Muscle of leg (tissue), 11 donors: Measurements from ENCODE around the gene MYO7A. TPM values are rescaled to one million over a fixed set of nuclear protein-coding genes. Genes with fewer than 3 reads are reported as not detected.

Experiments
- DNase-seq: peaks from one replicate; pipeline ENCODE4 v3.0.0; 2013
- H3K27ac ChIP-seq: one replicate; pipeline ENCODE4 v1.5.1; 2013; ENCODE audit warnings: mild to moderate bottlenecking, low read length, control low read depth
- H3K27me3 ChIP-seq: one replicate; pipeline ENCODE4 v1.6.1; 2013; ENCODE audit warnings: low read length; ENCODE audit not compliant: control insufficient read depth, insufficient read depth
- H3K36me3 ChIP-seq: one replicate; pipeline ENCODE4 v1.6.1; 2013; ENCODE audit warnings: low read length; ENCODE audit not compliant: control insufficient read depth, insufficient read depth
- H3K4me1 ChIP-seq: one replicate; pipeline ENCODE4 v1.6.1; 2013; ENCODE audit warnings: low read length; ENCODE audit not compliant: control insufficient read depth, insufficient read depth
- H3K4me3 ChIP-seq: one replicate; pipeline ENCODE4 v1.5.1; 2013; ENCODE audit warnings: low read length, control low read depth
- H3K9me3 ChIP-seq: replicated peaks from 2 replicates; pipeline ENCODE4 v1.6.1; 2013; ENCODE audit warnings: low read depth, low read length; ENCODE audit not compliant: control insufficient read depth
- WGBS: methylation state at CpG from one replicate; pipeline ENCODE4 v1.1.5; 2013; ENCODE audit warnings: missing lambda C conversion rate; ENCODE audit not compliant: insufficient coverage; 5-methylcytosine and 5-hydroxymethylcytosine counted together
- polyA plus RNA-seq, 8 donors: library from polyadenylated mRNA; unstranded; fragments of 120-200 nt; gene quantifications; one replicate each; pipeline versions ENCODE4 v1.2.1 to v1.2.3, GENCODE V29; 2013; ENCODE audit warnings: inconsistent platforms in 1 of 8, low replicate concordance in 1 of 8; ENCODE audit not compliant: insufficient read length in 8 of 8, insufficient read depth in 1 of 8
- total RNA-seq: library from RNA; stranded (reverse); fragments of 120-200 nt; gene quantifications from one replicate; pipeline ENCODE4 v1.2.4, GENCODE V29; 2013

MYO7A gene
- total and polyA plus RNA-seq, 9 donors = 2.2 to 6.5 (median 3.8) TPM

DNA sequence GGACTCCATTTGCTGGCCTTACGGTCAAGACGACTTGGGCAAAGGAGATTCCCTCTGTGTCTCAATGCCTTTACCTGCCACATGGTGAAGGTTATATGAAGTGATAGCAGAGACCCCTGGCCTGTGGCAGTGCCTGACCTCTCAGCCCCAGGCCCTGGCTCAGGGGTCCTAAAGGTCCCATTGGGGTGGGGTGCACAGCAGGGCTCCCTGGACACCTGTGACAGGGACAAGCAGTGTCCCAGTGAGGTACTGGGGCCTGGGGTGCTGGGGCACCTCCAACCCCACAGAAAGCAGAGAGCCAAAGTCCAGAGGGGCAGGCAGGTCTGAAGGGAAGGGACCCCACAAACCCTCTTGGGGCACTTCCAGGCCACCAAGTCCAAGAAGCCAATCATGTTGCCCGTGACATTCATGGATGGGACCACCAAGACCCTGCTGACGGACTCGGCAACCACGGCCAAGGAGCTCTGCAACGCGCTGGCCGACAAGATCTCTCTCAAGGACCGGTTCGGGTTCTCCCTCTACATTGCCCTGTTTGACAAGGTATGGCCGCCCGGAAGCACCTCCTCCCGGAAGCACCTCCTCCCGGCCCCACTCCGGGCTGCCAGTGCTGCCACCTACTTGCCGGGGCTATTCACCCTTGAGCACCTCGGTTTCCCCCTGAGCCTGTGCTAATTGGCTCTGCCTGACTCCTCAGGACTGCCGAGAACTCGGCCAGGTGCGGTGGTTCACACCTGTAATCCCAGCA, 62.5 kb downstream of the MYO7A start:
- no peaks in the 10 kb centered on the region for H3K9me3 ChIP-seq
- H3K27me3 ChIP-seq = peaks cover 2% of the 10 kb centered on the region
- H3K4me1 ChIP-seq = peaks cover 20% of the 10 kb centered on the region
- no peak overlapping the region for H3K27ac ChIP-seq
- no peak overlapping the region for H3K4me3 ChIP-seq
- WGBS = 81% methylated on average over 17 of the region's 21 CpGs
- DNase-seq = no peak
- H3K36me3 ChIP-seq = no peaks in the 10 kb centered on the region

DNA sequence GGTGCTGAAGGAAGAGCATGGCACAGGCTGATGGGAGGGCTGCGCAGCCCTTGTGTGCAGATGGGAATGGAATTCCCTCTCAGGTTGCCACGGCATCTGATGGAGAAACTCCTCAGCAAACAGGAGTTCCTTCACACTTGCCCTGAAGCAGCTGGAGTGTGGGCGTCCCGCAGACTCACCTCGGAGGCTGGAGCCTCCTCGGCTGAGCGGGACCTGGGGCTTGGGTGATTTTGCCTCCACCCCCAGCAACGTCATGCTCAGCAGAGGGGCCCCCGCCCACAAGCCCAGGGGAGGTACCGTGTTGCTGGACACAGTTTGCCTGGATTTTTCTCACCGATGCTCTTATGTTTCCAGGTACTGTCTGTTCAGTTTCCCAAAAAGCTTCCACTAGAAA, 63.4 kb downstream of the MYO7A start:
- DNase-seq = no peak
- no peak overlapping the region for H3K27ac ChIP-seq
- WGBS = 54% methylated on average over 11 of the region's 11 CpGs

DNA sequence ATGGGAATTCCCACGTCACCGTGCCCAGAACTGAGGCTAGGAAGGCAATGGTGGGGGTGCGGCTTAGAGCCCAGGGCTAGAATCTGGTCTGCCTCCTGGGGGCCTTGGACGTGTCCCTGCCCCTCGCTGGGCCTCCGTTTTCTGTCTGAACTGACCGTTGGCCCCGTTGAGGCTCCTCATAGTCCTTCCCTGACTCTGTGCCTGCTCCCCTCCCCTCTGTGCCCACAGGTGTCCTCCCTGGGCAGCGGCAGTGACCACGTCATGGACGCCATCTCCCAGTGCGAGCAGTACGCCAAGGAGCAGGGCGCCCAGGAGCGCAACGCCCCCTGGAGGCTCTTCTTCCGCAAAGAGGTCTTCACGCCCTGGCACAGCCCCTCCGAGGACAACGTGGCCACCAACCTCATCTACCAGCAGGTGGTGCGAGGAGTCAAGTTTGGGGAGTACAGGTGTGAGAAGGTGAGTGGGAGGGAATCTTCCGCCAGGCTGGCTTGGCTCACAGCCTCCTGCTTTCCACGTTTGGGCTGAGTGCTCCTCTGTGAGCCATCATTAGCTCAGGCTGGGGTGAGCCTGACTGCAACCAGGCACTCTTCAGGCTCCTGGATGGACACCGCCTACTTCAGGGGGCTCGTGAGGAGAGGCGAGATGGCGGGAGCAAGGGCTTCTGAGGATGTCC, 63.9 kb downstream of the MYO7A start:
- no peaks in the 10 kb centered on the region for H3K36me3 ChIP-seq
- DNase-seq = no peak
- H3K27ac ChIP-seq = no peak overlapping the region
- 34% methylated on average over 22 of the region's 27 CpGs for WGBS
- peaks cover 26% of the 10 kb centered on the region for H3K4me1 ChIP-seq
- no peak overlapping the region for H3K4me3 ChIP-seq
- peaks cover 2% of the 10 kb centered on the region for H3K27me3 ChIP-seq
- no peaks in the 10 kb centered on the region for H3K9me3 ChIP-seq

More for the DNA sequence above, 63.4 kb downstream of the MYO7A start:
- Histone ChIP-seq H3K4me1 (peaks cover 26% of the 10 kb centered on the region), H3K9me3 (no peaks in the 10 kb centered on the region), H3K4me3 (no peak overlapping the region), H3K36me3 (no peaks in the 10 kb centered on the region), H3K27me3 (peaks cover 2% of the 10 kb centered on the region)

DNA sequence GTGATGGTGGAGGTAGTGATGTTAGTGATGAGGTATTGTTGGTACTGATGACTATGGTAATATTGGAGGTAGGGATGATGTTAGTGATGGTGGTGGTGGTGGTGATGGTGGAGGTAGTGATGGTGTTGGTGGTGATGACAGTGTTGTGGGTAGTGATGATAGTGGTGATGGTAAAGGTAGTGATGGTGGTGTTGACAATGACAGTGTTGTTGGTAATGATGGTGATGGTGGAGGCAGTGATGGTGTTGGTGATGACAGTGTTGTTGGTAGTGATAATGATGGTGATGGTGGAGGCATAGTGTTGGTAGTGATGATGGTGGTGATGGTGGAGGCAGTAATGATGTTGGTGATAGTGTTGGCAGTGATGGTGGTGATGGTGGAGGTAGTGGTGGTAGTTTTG, 65.1 kb downstream of the MYO7A start:
- no peak for DNase-seq
- Histone ChIP-seq H3K27ac (no peak overlapping the region), H3K27me3 (no peaks in the 10 kb centered on the region), H3K36me3 (no peaks in the 10 kb centered on the region), H3K9me3 (no peaks in the 10 kb centered on the region), H3K4me1 (peaks cover 26% of the 10 kb centered on the region), H3K4me3 (no peak overlapping the region)

DNA sequence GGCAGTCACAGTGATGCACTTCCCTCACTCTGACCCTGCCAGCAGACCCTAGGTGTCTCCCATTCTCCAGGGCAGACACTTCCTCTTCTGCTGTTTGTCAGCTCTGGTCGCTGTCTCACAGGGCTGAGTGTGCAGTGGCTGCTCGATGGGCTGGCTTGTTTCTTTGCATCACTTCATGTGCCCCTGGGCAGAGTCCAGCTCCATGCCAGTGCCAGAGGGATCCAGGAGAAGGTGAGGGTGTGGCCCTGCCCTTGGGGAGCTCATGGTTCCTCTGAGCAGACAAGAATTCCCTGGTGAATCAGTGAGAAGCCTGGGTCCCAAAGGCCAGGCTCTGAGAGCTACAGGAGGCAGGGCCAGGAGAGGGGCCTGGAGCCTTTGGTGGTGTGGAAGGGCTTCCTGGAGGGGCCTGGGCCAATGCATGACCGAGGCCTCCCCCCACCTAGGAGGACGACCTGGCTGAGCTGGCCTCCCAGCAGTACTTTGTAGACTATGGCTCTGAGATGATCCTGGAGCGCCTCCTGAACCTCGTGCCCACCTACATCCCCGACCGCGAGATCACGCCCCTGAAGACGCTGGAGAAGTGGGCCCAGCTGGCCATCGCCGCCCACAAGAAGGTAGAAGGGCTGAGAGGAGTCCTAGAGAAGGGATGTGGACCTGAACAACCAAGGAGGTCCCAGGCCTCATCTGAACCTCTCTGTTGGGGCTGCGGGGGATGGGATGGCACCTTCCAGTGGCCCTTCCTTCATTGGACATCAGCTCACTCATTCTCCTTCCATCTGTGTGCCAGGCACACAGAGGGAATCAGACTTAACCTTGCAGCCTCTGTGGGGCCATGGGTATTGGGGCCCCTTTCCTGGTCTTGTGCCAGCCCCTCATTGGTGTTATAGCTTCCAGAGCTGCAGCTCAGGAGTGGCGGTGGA, 66.1 kb downstream of the MYO7A start:
- 95% methylated on average over 12 of the region's 15 CpGs for WGBS
- H3K9me3 ChIP-seq = no peaks in the 10 kb centered on the region
- DNase-seq = no peak

DNA sequence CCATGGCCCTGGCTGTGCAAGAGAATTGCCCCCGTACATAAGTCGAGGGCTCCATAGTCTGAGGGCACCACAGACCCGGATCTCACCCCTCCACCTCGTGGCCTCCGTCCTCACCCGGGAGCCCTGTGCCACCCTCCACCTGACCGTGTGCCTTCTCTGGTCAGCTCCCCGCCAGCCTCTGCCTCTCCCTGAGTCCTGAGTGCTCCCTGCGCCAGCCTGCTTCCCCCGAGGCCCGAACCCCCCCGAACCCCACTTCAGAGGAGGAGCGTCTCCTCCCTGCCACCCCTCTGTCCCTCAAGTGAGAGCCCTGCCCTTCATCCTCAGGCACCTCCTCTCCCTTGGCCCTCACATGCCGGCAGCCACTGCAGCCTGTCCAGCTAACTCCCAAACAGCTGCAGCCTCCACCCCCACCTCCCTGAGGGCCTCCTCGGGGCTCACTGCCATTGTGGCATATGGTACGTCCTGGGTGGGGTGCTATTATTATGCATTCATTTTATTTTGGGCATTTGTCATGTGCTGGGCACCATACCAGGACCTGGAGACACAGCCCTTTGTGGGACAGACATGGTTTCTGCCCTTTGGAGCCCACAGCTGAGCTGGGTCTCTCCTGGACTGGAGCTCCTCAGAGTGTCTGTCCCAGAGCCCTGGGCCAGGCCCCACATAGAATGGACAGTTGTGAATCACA, 67.2 kb downstream of the MYO7A start:
- WGBS = 70% methylated on average over 14 of the region's 16 CpGs
- peak; percentile 63 for DNase-seq

More for the DNA sequence above, 66.1 kb downstream of the MYO7A start:
- H3K4me1 ChIP-seq = peaks cover 19% of the 10 kb centered on the region
- no peaks in the 10 kb centered on the region for H3K36me3 ChIP-seq
- H3K27me3 ChIP-seq = no peaks in the 10 kb centered on the region
- H3K4me3 ChIP-seq = no peak overlapping the region
- H3K27ac ChIP-seq = no peak overlapping the region

DNA sequence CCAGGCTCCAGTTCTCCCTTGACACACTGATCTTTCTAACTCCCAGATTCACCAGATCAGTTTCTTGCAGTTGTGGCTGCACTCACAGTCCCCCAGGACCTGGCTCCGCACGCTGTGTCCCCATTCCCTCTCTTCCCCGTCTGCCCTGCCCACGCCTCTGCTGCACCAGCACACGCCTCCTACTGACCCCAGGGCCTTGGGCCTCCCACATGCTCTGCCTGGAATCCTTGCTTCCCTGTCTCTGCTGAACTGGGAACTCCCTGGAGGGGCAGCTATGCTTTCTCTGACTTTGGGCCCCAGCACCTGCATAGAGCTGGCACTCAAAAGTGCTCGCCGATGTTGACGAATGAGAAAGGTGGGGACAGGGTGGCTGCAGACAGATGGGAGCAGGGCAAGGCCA, 68.9 kb downstream of the MYO7A start:
- peaks cover 14% of the 10 kb centered on the region for H3K4me1 ChIP-seq
- DNase-seq = no peak
- no peak overlapping the region for H3K27ac ChIP-seq
- H3K9me3 ChIP-seq = no peaks in the 10 kb centered on the region
- 71% methylated on average over 6 of the region's 8 CpGs for WGBS
- H3K36me3 ChIP-seq = no peaks in the 10 kb centered on the region
- H3K27me3 ChIP-seq = no peaks in the 10 kb centered on the region
- no peak overlapping the region for H3K4me3 ChIP-seq

More for the DNA sequence above, 67.2 kb downstream of the MYO7A start:
- Histone ChIP-seq H3K27ac (no peak overlapping the region), H3K4me3 (no peak overlapping the region), H3K36me3 (no peaks in the 10 kb centered on the region), H3K4me1 (peaks cover 14% of the 10 kb centered on the region), H3K27me3 (no peaks in the 10 kb centered on the region), H3K9me3 (no peaks in the 10 kb centered on the region)

DNA sequence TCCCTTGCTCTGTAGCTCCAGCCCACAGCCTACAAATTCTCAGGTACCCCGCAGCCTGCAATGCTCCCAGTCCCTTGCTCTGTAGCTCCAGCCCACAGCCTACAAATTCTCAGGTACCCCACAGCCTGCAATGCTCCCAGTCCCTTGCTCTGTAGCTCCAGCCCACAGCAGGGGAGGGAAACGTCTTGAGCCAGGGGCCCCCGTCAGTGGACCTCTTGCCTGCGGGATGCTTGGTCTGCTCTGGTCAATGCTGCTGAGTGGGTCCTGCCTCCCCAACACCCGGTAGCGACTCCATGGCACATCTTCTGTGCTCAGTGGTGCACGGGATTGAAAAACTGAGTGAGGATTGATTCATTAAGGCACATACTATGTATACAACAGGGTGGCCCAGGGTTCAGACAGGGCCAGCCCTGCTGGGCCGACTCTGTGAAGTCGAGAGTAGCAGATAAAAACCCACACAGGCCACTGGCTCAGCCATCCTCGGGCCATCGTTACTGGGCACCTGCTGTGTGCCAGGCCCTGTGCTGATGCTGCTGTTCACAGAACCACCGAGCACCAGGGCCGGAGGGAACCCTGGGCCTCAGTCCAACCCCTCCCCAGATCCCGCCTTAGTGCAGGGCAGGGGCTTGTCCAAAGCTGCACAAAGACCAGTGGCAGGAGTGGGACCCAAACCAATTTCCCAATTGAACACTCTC, 69.7 kb downstream of the MYO7A start:
- DNase-seq = no peak

DNA sequence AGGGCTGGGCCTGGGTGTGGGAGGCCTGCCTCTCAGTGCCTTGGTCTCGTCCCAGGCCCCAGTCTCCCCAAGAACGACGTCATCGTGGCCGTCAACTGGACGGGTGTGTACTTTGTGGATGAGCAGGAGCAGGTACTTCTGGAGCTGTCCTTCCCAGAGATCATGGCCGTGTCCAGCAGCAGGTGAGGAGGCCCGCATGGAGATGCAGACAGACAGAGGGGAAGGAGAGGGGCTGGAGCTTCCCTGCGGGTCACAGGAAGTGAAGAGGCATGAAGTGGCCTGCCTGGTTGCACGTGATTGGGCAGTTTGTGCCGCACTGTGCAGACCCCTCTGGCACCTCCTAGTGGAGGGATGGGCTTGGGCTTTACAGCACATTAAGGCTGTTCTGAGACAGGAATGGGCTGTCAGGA, 70.4 kb downstream of the MYO7A start:
- Histone ChIP-seq H3K9me3 (no peaks in the 10 kb centered on the region), H3K27ac (no peak overlapping the region), H3K4me1 (peaks cover 14% of the 10 kb centered on the region), H3K4me3 (no peak overlapping the region), H3K27me3 (no peaks in the 10 kb centered on the region), H3K36me3 (no peaks in the 10 kb centered on the region)
- no peak for DNase-seq
- WGBS = 62% methylated on average over 11 of the region's 11 CpGs

More for the DNA sequence above, 69.7 kb downstream of the MYO7A start:
- H3K4me3 ChIP-seq = no peak overlapping the region
- H3K27me3 ChIP-seq = no peaks in the 10 kb centered on the region
- no peaks in the 10 kb centered on the region for H3K9me3 ChIP-seq
- H3K27ac ChIP-seq = no peak overlapping the region
- 78% methylated on average over 8 of the region's 14 CpGs for WGBS
- H3K36me3 ChIP-seq = no peaks in the 10 kb centered on the region
- H3K4me1 ChIP-seq = peaks cover 14% of the 10 kb centered on the region
